Endothelial cell of umbilical vein (primary cell): ENCODE measurements around the gene WASL. TPM values are rescaled to one million over a fixed set of nuclear protein-coding genes. Genes with fewer than 3 reads are reported as not detected.

Source experiments
- BruUV-seq: library from RNA; stranded (reverse); fragments of 400-500 nt; replicated peaks from 2 replicates; lab custom pipeline; 2021; lab: Mats Ljungman, UMichigan
- CTCF ChIA-PET: fragments of 300-600, 350-600 bp; sonication (Branson Sonifier 250); formaldehyde crosslinking; loops from one replicate; lab custom pipeline; 2021; ENCODE audit warnings: antibody characterized with exemption, inconsistent platforms; lab: Charles Lee
- POLR2A ChIA-PET: fragments of 300-600, 350-600 bp; sonication (Branson Sonifier 250); formaldehyde crosslinking; loops from one replicate; lab custom pipeline; 2021; ENCODE audit warnings: antibody characterized with exemption, inconsistent platforms; lab: Charles Lee
- DNase-seq: peaks from one replicate; pipeline ENCODE4 v3.0.0-alpha.2; 2011; ENCODE audit warnings: low read depth, low spot score
- FAIRE-seq: peaks from 2 replicates; lab custom pipeline; 2011; peaks lifted over from hg19 to GRCh38; lab: Jason Lieb, UNC
- H2AFZ ChIP-seq: 2 replicates; pipeline ENCODE4 v1.6.0; 2012; ENCODE audit warnings: low read depth, low read length, control low read depth, inconsistent platforms
- H3K27ac ChIP-seq: 2 replicates; pipeline ENCODE4 v1.5.1; 2011; ENCODE audit warnings: low read depth, mild to moderate bottlenecking, control low read depth, low read length, moderate library complexity; ENCODE audit not compliant: insufficient read depth
- H3K27me3 ChIP-seq, 2 experiments: 2 replicates each; pipeline versions ENCODE4 v1.6.0 to v1.6.1; 2011; ENCODE audit warnings: low read length in 2 of 2, mixed read lengths in 1 of 2; ENCODE audit not compliant: control insufficient read depth in 2 of 2, insufficient read depth in 2 of 2
- H3K36me3 ChIP-seq, 2 experiments: 2 replicates in 1 of 2; 3 replicates in 1 of 2; pipeline ENCODE4 v1.5.1; 2011; ENCODE audit warnings: low read length in 2 of 2, mild to moderate bottlenecking in 1 of 2, moderate library complexity in 1 of 2; ENCODE audit not compliant: control insufficient read depth in 2 of 2, insufficient read depth in 2 of 2; ENCODE audit errors: extremely low read depth in 1 of 2
- H3K4me1 ChIP-seq: 3 replicates; pipeline ENCODE4 v1.5.1; 2011; ENCODE audit warnings: mild to moderate bottlenecking, low read length; ENCODE audit not compliant: control insufficient read depth, insufficient read depth; ENCODE audit errors: extremely low read depth
- H3K4me2 ChIP-seq: 2 replicates; pipeline ENCODE4 v1.6.1; 2011; ENCODE audit warnings: low read length, control low read depth, mixed read lengths; ENCODE audit not compliant: insufficient read depth
- H3K4me3 ChIP-seq, 3 experiments: fragments of 200-600 bp in 1 of 3; sonication (generic), shearing (Covaris generic) in 1 of 3; replicated peaks in 1 of 3; 2 replicates each; pipeline ENCODE4 v1.5.1; 2011 to 2016; ENCODE audit warnings: control low read depth in 3 of 3, low read length in 3 of 3, mild to moderate bottlenecking in 2 of 3, inconsistent platforms in 1 of 3, low read depth in 1 of 3, moderate library complexity in 1 of 3; ENCODE audit not compliant: insufficient read depth in 1 of 3
- H3K79me2 ChIP-seq: 2 replicates; pipeline ENCODE4 v1.6.0; 2012; ENCODE audit warnings: low read length, inconsistent platforms; ENCODE audit not compliant: control insufficient read depth, insufficient read depth
- H3K9ac ChIP-seq: replicated peaks from 2 replicates; pipeline ENCODE3; 2011; ENCODE audit warnings: low read length, control low read depth; ENCODE audit not compliant: insufficient read depth; ENCODE audit errors: extremely low read depth
- H3K9me1 ChIP-seq: replicated peaks from 3 replicates; pipeline ENCODE4 v1.6.0; 2011; ENCODE audit warnings: mild to moderate bottlenecking, low read length; ENCODE audit not compliant: control insufficient read depth, insufficient read depth; ENCODE audit errors: extremely low read depth
- H3K9me3 ChIP-seq: replicated peaks from 2 replicates; pipeline ENCODE4 v1.5.1; 2012; ENCODE audit warnings: low read length, inconsistent platforms; ENCODE audit not compliant: control insufficient read depth, insufficient read depth
- H4K20me1 ChIP-seq: replicated peaks from 2 replicates; pipeline ENCODE3; 2011; ENCODE audit warnings: mild to moderate bottlenecking, low read length; ENCODE audit not compliant: control insufficient read depth, insufficient read depth; ENCODE audit errors: extremely low read depth
- CTCF ChIP-seq, 2 donors: IDR thresholded peaks; 1 replicate in 1 of 2; 2 replicates in 1 of 2; pipeline ENCODE4 v1.5.1; 2011; ENCODE audit warnings: low read length in 2 of 2, mild to moderate bottlenecking in 2 of 2, moderate library complexity in 2 of 2, control low read depth in 1 of 2, inconsistent platforms in 1 of 2, low read depth in 1 of 2; ENCODE audit not compliant: insufficient read depth in 1 of 2; ENCODE audit errors: extremely low read depth in 1 of 2
- EZH2 ChIP-seq: IDR thresholded peaks from 2 replicates; pipeline ENCODE4 v1.6.1; 2012; ENCODE audit warnings: borderline replicate concordance, low read depth, mild to moderate bottlenecking, moderate library complexity, low read length, inconsistent platforms; ENCODE audit not compliant: severe bottlenecking
- FOS ChIP-seq: IDR thresholded peaks from 2 replicates; pipeline ENCODE4 v1.6.1; 2011; ENCODE audit warnings: mild to moderate bottlenecking, low read length, moderate library complexity, borderline replicate concordance; ENCODE audit not compliant: insufficient read depth
- GATA2 ChIP-seq: IDR thresholded peaks from 2 replicates; pipeline ENCODE4 v1.7.0; 2011; ENCODE audit warnings: low read depth, mild to moderate bottlenecking, moderate library complexity, mixed read lengths, low read length; ENCODE audit not compliant: insufficient read length, insufficient read depth
- JUN ChIP-seq: IDR thresholded peaks from 2 replicates; pipeline ENCODE4 v1.6.1; 2011; ENCODE audit warnings: borderline replicate concordance, low read depth; ENCODE audit not compliant: insufficient read length, insufficient read depth
- MAX ChIP-seq: IDR thresholded peaks from 2 replicates; pipeline ENCODE4 v1.6.1; 2011; ENCODE audit not compliant: insufficient read depth, insufficient read length
- MYC ChIP-seq: IDR thresholded peaks from one replicate; pipeline ENCODE4 v1.6.1; 2011; ENCODE audit warnings: mild to moderate bottlenecking, low read depth, low read length
- POLR2A ChIP-seq: IDR thresholded peaks from 2 replicates; pipeline ENCODE4 v1.6.1; 2012; ENCODE audit warnings: low read depth, mild to moderate bottlenecking, control low read depth, low read length
- POLR2AphosphoS5 ChIP-seq: IDR thresholded peaks from 2 replicates; pipeline ENCODE4 v1.6.1; 2012; ENCODE audit warnings: low read depth, mild to moderate bottlenecking, control low read depth, low read length, moderate library complexity; ENCODE audit not compliant: insufficient read depth
- dilution Hi-C: fragments of 300-500 bp; cut with MboI; formaldehyde crosslinking; loops from one replicate; pipeline ENCODE4 v1.15.0; 2019; ENCODE audit warnings: low sequenced_read_pairs; ENCODE audit not compliant: extremely low pct_ligation_motif_present
- intact Hi-C: fragments of 100-400 bp; cut with micrococcal nuclease; formaldehyde crosslinking; loops from one replicate; pipeline ENCODE4 v1.10.0; 2022
- polyA plus RNA-seq, 4 experiments: library from polyadenylated mRNA; depleted of rRNA in 3 of 4; stranded (reverse) in 3 of 4; unstranded in 1 of 4; fragments of >200 nt; gene quantifications; 2 replicates each; pipeline versions ENCODE4 v1.2.1 to v1.2.3, GENCODE V29; 2011 to 2012; ENCODE audit warnings: missing spikeins in 1 of 4
- total RNA-seq: library from RNA; stranded (reverse); gene quantifications from 2 replicates; pipeline ENCODE4 v1.2.3, GENCODE V29; 2021

Gene WASL
- total and polyA plus RNA-seq, 2 donors (not counting 3 experiments of a cell fraction or from before 2014, with no cell fraction given), result 5.2 to 24.0 TPM

GRCh38 chr7:123772652-123773051, 23.8 kb upstream of the WASL start:
- H3K9me1 ChIP-seq, result no peaks in the 10 kb centered on the region
- DNase-seq, result no peak
- BruUV-seq, result no TSS peak
- H3K4me3 ChIP-seq, result no peak overlapping the region
- intact Hi-C loops (no loop called here), dilution Hi-C loops (no loop called here)
- H3K27ac ChIP-seq, result no peak overlapping the region
- no peaks in the 10 kb centered on the region for H3K36me3 ChIP-seq
- CTCF ChIA-PET, result interaction anchor here (1.3 to 1.7 kb wide), 3 partner anchors 10 to 90 kb away, joined by 3 to 8 read pairs (median 6); no protein-coding TSS in a partner anchor
- no peak for FAIRE-seq
- TF ChIP-seq POLR2A (no peak), FOS (no peak), MYC (no peak), MAX (no peak), POLR2AphosphoS5 (no peak), EZH2 (no peak), CTCF (IDR thresholded peaks at IDR 0.05; ENCODE audit: extremely low read depth in 1 of 2, insufficient read depth in 1 of 2, low read depth in 1 of 2, low read length in 2 of 2) (no peak), JUN (no peak), GATA2 (no peak)
- H3K9ac ChIP-seq, result no peak overlapping the region
- POLR2A ChIA-PET, result no interaction called here
- H2AFZ ChIP-seq, result no peak overlapping the region
- no peaks in the 10 kb centered on the region for H4K20me1 ChIP-seq
- H3K4me1 ChIP-seq, result peaks cover 5% of the 10 kb centered on the region
- no peaks in the 10 kb centered on the region for H3K79me2 ChIP-seq
- no peaks in the 10 kb centered on the region for H3K9me3 ChIP-seq
- no peak overlapping the region for H3K4me2 ChIP-seq
- H3K27me3 ChIP-seq, result no peaks in the 10 kb centered on the region
